GM19043 (cell line): ENCODE results near the gene AP1G1.
"Not testable (repeated sequence)": the region's sequence is repeated elsewhere in the genome, so short reads cannot be mapped to it uniquely, and the experiment has no call there.

Experiments used
- ATAC-seq: cut with Tn5 transposase; IDR thresholded peaks from one replicate; pipeline ENCODE4 v1.9.1; 2021; ENCODE audit warnings: low read depth; ENCODE audit not compliant: unreplicated experiment

Gene AP1G1

GRCh38 chr16:71808593-71809459, at the start of gene AP1G1:
AP1G1 (minus strand) TSS chr16:71808834; CDS start chr16:71789479, 19,355 bp downstream.
- ATAC-seq: peak; percentile 65

GRCh38 chr16:71855937-71856662, 47.5 kb upstream of the AP1G1 start:
- no peak for ATAC-seq

GRCh38 chr16:71854369-71854948, 45.8 kb upstream of the AP1G1 start:
- no peak for ATAC-seq

DNA sequence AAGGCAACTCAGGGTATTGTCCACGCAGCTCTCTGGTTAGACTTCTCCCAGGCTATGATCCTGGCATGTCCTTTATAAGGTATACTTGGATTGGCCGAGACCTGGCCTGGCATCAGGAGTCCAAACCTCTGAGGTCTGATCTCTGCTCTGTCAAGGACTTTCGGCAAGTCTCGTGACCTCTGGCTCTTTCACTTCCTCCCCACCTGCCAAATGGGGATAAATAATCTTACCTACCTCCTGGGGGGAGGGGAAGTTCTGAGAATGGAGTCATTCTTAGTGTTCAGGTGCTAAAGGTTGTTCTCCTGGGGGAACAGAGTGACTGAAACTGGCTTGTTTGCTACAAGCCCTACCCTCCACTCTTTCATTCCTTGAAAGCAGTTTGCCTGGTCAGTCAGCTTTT, 44.8 kb upstream of the AP1G1 start:
- ATAC-seq: peak; percentile 70

DNA sequence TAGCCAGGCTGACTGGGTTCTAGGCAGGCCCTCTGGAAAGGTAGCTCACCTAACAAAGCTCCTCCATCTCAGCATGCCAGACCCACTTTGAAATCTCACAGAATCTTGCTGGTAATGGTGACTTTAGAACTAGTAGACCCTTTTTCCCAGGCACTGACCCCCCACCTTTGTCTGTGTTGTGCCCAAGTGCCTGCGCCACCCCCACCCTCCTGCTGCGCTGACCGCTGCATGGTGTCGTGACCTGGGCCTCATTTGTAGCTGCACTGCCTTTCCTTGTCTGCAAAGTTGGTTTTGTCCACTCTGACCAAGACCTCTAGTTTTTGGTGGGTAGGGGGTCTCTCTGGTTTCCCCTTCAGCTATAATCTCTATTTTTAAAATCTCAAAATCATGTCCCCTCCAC, 43.9 kb upstream of the AP1G1 start:
- ATAC-seq: no peak

GRCh38 chr16:71852158-71852557, 43.5 kb upstream of the AP1G1 start:
- ATAC-seq: no peak

DNA sequence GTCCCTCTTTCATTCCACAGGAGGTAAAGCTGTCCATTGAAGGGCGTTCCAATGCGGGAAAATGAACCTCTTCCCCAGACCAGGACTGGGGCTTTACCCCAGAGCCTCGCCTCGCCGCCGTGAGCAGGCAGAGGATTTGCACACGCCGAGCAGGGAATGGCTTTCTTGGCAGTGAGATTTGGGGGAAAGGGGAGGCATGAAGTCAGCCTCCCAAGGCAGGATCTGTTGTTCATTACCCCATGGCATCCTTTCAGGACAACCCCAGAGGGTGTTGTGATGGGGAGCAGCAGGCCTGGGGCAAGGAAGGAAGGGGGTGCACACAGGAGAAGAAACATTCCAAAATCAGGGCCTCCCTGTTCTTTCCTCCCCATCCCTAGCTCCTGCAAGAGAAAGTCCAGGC, 43.1 kb upstream of the AP1G1 start:
- no peak for ATAC-seq

GRCh38 chr16:71848622-71849021, 40.0 kb upstream of the AP1G1 start:
- no peak for ATAC-seq

- ATAC-seq: no peak
These were observed 38.5 kb upstream of the AP1G1 start for GRCh38 chr16:71847096-71847495.

GRCh38 chr16:71846431-71846830, 37.8 kb upstream of the AP1G1 start:
- no peak for ATAC-seq

DNA sequence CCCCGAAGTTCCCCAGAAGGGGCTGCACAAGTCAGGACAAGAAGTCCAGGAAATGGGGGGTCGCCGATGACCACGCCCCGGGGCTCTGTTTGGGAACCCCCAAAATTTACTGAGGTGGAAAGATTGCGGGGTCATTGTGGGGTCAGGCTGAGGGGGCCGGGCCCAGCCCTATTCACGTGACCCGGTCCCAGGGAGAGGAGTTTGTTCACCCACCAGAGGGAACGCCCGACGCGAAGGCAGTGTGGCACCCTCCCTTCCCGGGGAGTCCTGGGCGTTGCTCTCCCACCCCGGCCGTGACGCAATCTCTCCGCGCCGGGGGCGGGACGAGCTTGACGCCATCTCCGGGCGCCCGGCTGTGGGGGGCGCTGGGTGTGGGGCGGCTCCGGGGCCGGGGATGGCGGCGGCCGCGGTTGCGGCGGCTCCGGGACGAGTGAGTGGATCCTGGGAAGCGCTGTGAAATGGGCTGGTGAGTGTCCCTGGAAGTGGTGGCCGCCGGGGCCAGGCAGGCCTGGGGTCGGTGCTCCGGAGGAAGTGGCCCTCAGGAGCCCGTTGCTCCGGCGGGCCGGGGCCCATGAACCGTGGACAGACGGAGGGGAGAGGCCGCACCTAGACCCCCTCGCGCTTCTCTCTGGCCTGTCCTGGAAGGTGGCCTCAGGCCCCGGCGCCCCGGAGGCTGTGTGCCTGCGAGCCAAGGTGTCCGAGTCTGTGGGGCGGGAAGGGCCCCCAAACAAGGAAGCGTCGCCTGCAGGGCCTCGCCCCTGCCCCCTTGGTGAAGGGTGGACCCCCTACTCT, 37.2 kb upstream of the AP1G1 start, which contains the start of gene ATXN1L:
Gene ATXN1L, plus strand, starts transcription at position 338 of the 792 bp plus-strand sequence. CDS start 3,765 bp downstream, outside the sequence.
- ATAC-seq: peak; percentile 65

- ATAC-seq: no peak
These were observed 34.9 kb upstream of the AP1G1 start for GRCh38 chr16:71843572-71843971.

DNA sequence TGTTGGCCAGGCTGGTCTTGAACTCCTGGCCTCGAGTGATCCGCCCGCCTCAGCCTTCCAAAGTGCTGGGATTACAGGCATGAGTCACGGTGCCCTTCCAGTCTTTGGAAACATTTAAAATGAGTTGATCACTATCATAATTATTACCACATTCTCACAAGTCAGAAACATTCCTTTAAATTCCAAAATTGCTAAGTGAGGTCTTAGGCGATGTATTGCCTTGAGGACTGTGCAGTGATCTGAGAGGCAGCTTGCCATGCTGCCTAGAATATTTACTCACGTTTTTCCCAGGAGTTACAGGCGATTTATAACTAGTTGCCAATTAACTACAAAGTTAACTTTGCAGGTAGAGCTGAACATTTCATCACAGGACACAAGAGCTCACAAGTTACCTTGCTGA, 31.4 kb upstream of the AP1G1 start:
- no peak for ATAC-seq

- no peak for ATAC-seq
These were observed 28.5 kb upstream of the AP1G1 start for GRCh38 chr16:71837150-71837549.

DNA sequence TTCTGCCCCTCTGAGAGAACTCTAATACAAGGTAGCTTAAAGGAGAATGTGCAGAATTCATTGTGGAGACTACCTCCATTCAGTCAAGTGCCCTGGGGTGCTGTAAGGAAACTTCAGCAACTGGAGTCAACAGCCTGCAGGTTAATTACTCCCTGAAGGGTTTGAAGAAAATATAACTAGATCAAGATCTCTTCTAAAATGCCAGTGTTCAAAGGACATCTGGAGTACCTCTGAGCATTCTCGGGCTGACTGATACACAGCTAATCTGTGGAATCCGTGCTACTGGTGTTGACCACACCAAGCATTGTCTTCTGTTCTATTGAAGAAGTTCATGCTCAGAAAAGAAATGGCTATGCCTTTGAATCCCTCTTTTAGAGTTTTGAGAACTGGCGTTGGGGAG, 25.7 kb upstream of the AP1G1 start:
- no peak for ATAC-seq

DNA sequence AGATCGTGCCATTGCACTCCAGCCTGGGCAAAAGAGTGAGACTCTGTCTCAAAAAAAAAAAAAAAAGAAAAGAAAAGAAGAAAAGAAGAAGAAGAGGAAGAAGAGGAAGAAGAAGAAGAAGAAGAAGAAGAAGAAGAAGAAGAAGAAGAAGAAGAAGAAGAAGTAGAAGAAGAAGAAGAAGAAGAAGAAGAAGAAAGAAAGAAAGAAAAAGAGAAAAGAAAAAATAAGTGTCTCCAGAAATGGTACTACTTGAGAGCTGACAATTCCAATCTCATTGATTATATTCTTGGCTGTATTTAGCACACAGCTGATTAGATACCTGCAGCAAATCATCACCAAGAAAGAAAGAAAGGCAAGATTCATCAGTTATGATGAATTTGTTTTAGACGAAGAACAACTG, 23.5 kb upstream of the AP1G1 start:
- ATAC-seq: not testable (repeated sequence)

- not testable (repeated sequence) for ATAC-seq
These were observed 23.1 kb upstream of the AP1G1 start for GRCh38 chr16:71831698-71832097.

- ATAC-seq: no peak
These were observed 21.7 kb upstream of the AP1G1 start for GRCh38 chr16:71830359-71830758.

GRCh38 chr16:71826533-71827017, 17.9 kb upstream of the AP1G1 start:
- no peak for ATAC-seq

DNA sequence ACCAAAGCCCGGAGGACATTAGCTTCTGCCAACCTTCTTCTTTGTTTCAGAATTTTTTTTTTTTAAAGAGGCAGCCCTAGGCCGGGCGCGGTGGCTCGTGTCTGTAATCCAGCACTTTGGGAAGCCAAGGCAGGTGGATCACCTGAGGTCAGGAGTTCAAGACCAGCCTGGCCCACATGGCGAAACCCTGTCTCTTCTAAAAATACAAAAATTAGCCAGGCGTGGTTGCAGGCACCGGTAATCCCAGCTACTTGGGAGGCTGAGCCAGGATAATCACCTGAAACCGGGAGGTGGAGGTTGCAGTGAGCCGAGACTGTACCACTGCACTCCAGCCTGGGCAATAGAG, 8.5 kb upstream of the AP1G1 start:
- ATAC-seq: not testable (repeated sequence)
